Body of pancreas (tissue), 4 donors: ENCODE measurements around the gene NBAS. TPM values are rescaled to one million over a fixed set of nuclear protein-coding genes. Genes with fewer than 3 reads are reported as not detected.
A peak's percentile ranks its signal among the peaks of the same experiment; 100 is the strongest.
"Not testable (repeated sequence)": the region's sequence is repeated elsewhere in the genome, so short reads cannot be mapped to it uniquely, and the experiment has no call there.

Source experiments
- ATAC-seq: fragments of 150-250 bp; one replicate; pipeline ENCODE4 v1.9.1; 2016
- DNase-seq, 4 donors: peaks; one replicate each; pipeline ENCODE4 v3.0.0-alpha.2; 2019
- H3K27ac ChIP-seq, 4 donors: fragments of 200-600 bp; sonication (generic); 1 replicate in 3 of 4; 2 replicates in 1 of 4; pipeline versions ENCODE4 v1.5.1 to v1.6.1; 2016 to 2019; ENCODE audit warnings: mild to moderate bottlenecking in 1 of 4, mixed read lengths in 1 of 4, moderate library complexity in 1 of 4
- H3K27me3 ChIP-seq, 2 donors: fragments of 200-600 bp; sonication (generic); one replicate each; pipeline ENCODE4 v1.6.0; 2016; ENCODE audit warnings: mild to moderate bottlenecking in 1 of 2
- H3K36me3 ChIP-seq, 2 donors: fragments of 200-600 bp; sonication (generic); replicated peaks in 1 of 2; 2 replicates each; pipeline ENCODE4 v1.5.1; 2016; ENCODE audit warnings: low read depth in 2 of 2; ENCODE audit not compliant: insufficient read depth in 1 of 2
- H3K4me1 ChIP-seq: fragments of 200-600 bp; sonication (generic); one replicate; pipeline ENCODE4 v1.6.0; 2016
- H3K4me3 ChIP-seq, 2 donors: fragments of 200-600 bp; sonication (generic); 1 replicate in 1 of 2; 2 replicates in 1 of 2; pipeline ENCODE4 v1.5.1; 2016 to 2019
- H3K9me3 ChIP-seq, 3 donors: fragments of 200-600 bp; sonication (generic); 1 replicate in 2 of 3; 2 replicates in 1 of 3; pipeline ENCODE4 v1.5.1; 2016
- POLR2A ChIP-seq, 3 donors: fragments of 450-650 bp; IDR thresholded peaks; one replicate each; pipeline ENCODE4 v1.6.1; 2016; ENCODE audit warnings: antibody characterized with exemption in 3 of 3, mild to moderate bottlenecking in 2 of 3
- WGBS, 2 donors: methylation state at CpG; one replicate each; pipeline ENCODE4 v1.1.5; 2017; 5-methylcytosine and 5-hydroxymethylcytosine counted together
- intact Hi-C: fragments of 100-400 bp; cut with DNase I; formaldehyde crosslinking; loops from one replicate; pipeline ENCODE4 v1.15.1; 2023
- total RNA-seq, 2 donors: library from RNA; depleted of rRNA; stranded (reverse); fragments of >200 nt; gene quantifications; one replicate each; pipeline ENCODE4 v1.1.0, GENCODE V29; 2016
- TF ChIP-seq, protein P1 (sequence below), 7 experiments: fragments of 450-650 bp in 4 of 7; fragments of 200-600 bp in 3 of 7; sonication (generic) in 3 of 7; IDR thresholded peaks; one replicate each; pipeline ENCODE4 v1.5.1; 2016 to 2019; ENCODE audit warnings: antibody characterized with exemption in 7 of 7

The NBAS gene
- total RNA-seq, 2 donors from 2014 or later, result 34.0 to 35.9 TPM

DNA sequence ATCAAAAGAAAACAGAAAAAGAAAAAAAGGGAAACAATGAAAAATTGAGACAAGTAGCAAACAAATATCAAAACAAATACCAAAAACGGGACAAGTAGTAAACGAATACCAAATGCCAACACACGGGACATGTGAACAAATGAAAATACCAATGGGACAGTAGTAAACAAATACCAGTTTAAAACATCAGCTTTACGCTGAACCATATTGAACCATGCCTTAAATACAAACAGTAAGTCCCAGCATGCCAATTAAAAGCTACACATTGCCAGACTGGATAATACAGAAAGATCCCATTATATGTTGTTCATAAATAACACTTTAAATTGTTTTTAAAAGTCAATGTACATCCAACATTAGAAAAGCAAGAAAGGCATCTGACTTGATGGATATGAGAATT is 114.2 kb downstream of the NBAS start:
- intact Hi-C loops, result no loop called here
- H3K4me3 ChIP-seq, result no peak overlapping the region
- WGBS, 2 donors, result 90 to 91% methylated on average over 4 of the region's 4 CpGs
- no peak for ATAC-seq
- no peak for DNase-seq
- no peaks in the 10 kb centered on the region for H3K36me3 ChIP-seq
- H3K9me3 ChIP-seq, result no peaks in the 10 kb centered on the region
- peaks cover 7% of the 10 kb centered on the region for H3K4me1 ChIP-seq
- no peak for TF ChIP-seq POLR2A (IDR thresholded peaks at IDR 0.05)
- H3K27me3 ChIP-seq, result no peaks in the 10 kb centered on the region
- H3K27ac ChIP-seq, result no peak overlapping the region

DNA sequence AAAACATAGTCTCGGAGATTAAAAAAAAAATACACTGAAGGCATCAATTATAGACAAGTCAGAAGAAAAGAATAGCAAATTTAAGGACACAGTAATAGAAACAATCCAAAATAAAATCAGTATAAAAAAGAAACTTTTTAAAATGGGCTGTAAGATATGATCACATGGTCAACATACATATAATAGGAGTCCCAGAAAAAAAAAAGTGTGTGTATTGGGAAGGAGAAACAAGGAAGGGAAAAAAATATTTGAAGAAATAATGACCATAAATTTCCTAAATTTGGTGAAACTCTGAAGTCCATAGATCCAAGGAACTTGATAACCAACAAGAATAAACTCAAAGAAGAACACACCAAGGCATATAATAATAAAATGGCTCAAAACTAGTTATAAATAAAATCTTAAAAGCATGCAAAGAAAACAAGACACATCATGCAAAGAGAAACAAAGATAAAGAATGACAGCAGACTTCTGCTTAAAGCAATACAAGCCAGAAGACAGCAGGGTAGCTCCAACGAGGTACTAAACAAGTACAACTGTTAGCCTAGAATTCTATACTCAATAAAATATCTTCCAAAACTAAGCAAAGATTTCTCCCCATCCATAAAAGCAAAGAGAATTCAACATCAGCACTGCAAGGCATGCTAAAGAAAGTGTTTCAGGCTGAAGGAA is 115.1 kb downstream of the NBAS start:
- no peaks in the 10 kb centered on the region for H3K36me3 ChIP-seq

DNA sequence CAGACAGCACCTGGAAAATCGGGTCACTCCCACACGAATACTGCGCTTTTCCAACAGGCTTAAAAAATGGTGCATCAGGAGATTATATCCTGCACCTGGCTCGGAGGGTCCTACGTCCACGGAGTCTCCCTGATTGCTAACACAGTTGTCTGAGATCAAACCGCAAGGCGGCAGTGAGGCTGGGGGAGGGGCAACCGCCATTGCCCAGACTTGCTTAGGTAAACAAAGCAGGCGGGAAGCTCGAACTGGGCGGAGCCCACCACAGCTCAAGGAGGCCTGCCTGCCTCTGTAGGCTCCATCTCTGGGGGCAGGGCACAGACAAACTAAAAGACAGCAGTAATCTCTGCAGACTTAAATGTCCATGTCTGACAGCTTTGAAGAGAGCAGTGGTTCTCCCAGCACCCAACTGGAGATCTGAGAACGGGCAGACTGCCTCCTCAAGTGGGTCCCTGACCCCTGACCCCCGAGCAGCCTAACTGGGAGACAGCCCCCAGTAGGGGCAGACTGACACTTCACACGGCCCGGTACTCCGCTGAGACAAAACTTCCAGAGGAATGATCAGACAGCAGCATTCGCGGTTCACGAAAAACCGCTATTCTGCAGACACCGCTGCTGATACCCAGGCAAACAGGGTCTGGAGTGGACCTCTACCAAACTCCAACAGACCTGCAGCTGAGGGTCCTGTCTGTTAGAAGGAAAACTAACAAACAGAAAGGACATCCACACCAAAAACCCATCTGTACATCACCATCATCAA is 121.2 kb downstream of the NBAS start:
- ATAC-seq, H3K4me3 ChIP-seq, H3K27ac ChIP-seq, H3K27me3 ChIP-seq, H3K9me3 ChIP-seq, H3K36me3 ChIP-seq, intact Hi-C loops, H3K4me1 ChIP-seq: not testable (repeated sequence)
- WGBS, 2 donors, result 92 to 93% methylated on average over 14 to 22 of the region's 22 CpGs
- DNase-seq, result peak in 1 of 4 donors; percentile 6

More for the DNA sequence above, 115.1 kb downstream of the NBAS start:
- TF ChIP-seq, protein P1, sequence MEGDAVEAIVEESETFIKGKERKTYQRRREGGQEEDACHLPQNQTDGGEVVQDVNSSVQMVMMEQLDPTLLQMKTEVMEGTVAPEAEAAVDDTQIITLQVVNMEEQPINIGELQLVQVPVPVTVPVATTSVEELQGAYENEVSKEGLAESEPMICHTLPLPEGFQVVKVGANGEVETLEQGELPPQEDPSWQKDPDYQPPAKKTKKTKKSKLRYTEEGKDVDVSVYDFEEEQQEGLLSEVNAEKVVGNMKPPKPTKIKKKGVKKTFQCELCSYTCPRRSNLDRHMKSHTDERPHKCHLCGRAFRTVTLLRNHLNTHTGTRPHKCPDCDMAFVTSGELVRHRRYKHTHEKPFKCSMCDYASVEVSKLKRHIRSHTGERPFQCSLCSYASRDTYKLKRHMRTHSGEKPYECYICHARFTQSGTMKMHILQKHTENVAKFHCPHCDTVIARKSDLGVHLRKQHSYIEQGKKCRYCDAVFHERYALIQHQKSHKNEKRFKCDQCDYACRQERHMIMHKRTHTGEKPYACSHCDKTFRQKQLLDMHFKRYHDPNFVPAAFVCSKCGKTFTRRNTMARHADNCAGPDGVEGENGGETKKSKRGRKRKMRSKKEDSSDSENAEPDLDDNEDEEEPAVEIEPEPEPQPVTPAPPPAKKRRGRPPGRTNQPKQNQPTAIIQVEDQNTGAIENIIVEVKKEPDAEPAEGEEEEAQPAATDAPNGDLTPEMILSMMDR (IDR thresholded peaks at IDR 0.05), result no peak
- TF ChIP-seq POLR2A (IDR thresholded peaks at IDR 0.05), result no peak
- Histone ChIP-seq H3K4me3 (no peak overlapping the region), H3K9me3 (no peaks in the 10 kb centered on the region), H3K4me1 (peaks cover 7% of the 10 kb centered on the region), H3K27ac (no peak overlapping the region), H3K27me3 (no peaks in the 10 kb centered on the region)
- no peak for DNase-seq
- intact Hi-C loops, result no loop called here
- ATAC-seq, result no peak
- WGBS, 2 donors, result 91 to 95% methylated on average over 2 of the region's 2 CpGs

DNA sequence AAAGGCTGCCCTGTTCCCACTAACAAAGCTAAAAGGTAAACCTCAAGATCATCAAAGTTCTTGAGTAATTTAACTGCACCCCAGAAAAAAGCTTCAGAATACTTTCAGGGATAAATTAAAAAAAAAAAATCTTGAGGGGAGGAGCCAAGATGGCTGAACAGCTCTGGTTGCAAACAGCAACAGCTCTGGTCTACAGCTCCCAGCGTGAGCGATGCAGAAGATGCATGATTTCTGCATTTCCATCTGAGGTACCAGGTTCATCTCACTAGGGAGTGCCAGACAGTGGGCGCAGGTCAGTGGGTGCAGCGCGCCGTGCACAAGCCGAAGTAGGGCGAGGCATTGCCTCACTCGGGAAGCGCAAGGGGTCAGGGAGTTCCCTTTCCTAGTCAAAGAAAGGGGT is 121.8 kb downstream of the NBAS start:
- H3K4me1 ChIP-seq, H3K27ac ChIP-seq, H3K36me3 ChIP-seq, intact Hi-C loops, H3K4me3 ChIP-seq, H3K27me3 ChIP-seq, DNase-seq, H3K9me3 ChIP-seq, ATAC-seq: not testable (repeated sequence)
- 98 to 99% methylated on average over 10 of the region's 10 CpGs for WGBS, 2 donors

DNA sequence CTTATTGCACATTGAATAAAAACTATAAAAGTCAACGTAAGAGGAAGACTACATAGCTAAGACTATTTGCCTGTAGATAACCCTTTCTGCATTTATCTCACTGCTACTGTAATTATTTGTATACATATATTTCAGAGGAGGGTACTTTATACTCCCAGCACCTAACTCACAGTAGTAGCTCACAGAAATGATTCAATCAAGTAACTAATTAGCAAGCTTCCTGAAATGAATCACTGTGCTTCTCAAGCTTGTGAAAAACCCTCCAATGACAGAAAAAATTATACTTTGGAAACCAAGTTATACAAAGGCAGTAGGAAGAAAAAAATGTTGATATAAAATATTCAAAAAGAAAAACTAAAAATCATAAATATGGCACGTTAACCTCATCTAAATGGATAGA is 124.9 kb downstream of the NBAS start:
- Histone ChIP-seq H3K27me3 (no peaks in the 10 kb centered on the region), H3K36me3 (no peaks in the 10 kb centered on the region), H3K27ac (no peak overlapping the region), H3K4me1 (no peaks in the 10 kb centered on the region), H3K9me3 (no peaks in the 10 kb centered on the region), H3K4me3 (no peak overlapping the region)
- no peak for TF ChIP-seq POLR2A (IDR thresholded peaks at IDR 0.05)
- TF ChIP-seq, protein P1 (IDR thresholded peaks at IDR 0.05), result no peak
- intact Hi-C loops, result no loop called here
- DNase-seq (no peak), ATAC-seq (no peak)
- 85 to 94% methylated on average over 2 of the region's 2 CpGs for WGBS, 2 donors

DNA sequence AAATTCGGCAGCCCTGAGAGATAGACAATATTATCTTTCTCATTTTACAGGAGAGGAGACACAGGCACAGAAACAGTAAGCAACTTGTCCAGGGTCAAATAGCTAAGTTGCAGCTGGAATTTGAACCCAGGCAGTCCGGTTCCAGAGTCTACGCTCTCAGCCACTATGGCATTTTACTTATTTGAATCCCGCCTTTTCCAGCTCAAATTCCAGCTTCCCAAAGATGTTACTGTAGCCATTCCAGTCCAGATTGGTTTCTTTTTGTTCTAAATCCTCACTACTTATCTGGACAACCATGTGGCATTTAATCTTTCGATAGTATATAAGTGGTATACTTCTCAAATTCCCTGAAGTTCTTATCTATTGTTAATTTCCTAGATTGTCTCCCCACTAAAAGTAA is 125.7 kb downstream of the NBAS start:
- intact Hi-C loops, result no loop called here
- Histone ChIP-seq H3K4me1 (no peaks in the 10 kb centered on the region), H3K27me3 (no peaks in the 10 kb centered on the region), H3K4me3 (no peak overlapping the region), H3K27ac (no peak overlapping the region), H3K9me3 (no peaks in the 10 kb centered on the region), H3K36me3 (no peaks in the 10 kb centered on the region)
- DNase-seq (no peak), ATAC-seq (no peak)
- 68 to 75% methylated on average over 5 of the region's 5 CpGs for WGBS, 2 donors
- TF ChIP-seq POLR2A (IDR thresholded peaks at IDR 0.05), result no peak
- TF ChIP-seq, protein P1 (IDR thresholded peaks at IDR 0.05), result no peak
